Measurements from ENCODE around the gene RXFP1.
A peak's percentile ranks its signal among the peaks of the same experiment; 100 is the strongest.

The RXFP1 gene

DNA sequence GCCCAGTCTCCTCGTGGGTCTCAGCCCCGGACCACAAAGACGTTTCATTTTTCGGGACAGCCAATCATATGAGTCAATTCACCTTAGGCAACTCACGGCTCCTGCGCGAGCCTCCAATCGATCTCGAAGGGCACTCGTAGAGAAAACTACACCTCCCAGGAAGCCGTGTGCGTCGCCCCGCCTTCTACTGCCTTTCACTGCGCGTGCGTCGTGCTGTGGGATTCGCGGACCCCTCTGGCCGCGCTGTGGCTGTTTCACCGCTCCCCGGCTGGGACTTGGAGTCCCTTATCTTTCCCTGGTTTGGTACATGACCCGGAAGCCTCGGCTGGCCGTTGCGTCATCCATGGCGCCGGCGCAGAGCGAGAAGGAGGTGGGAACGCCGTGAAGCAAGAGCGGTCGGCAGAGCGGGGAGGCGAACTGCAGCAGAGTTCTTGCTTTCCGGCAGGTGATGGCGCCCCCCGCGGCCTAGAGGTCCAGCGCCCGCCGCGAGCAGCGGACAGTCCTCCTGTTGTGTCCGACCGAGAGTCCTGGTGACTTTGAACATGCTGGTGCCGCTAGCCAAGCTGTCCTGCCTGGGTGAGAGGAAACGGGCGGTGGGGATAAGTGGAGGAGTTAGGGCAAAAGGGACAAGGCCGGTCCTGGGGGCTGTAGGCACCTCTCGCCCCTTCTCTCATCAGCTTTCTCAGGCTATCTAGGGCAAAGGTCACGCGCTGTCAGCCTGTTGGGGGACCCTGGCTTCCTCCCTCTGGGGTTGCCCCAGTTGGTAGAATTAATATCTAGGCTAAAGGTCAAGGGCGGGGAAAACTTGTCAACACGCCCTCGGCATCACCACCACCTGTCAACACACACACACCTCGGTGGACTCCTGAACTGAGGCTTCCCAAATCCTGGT, 150.5 kb downstream of the RXFP1 start, which contains the start of gene ETFDH:
Gene ETFDH (plus strand): TSS at position 382 of the 892 bp plus-strand sequence. CDS start 161 bp downstream, at position 543.
- no peaks in the 10 kb centered on the region for H3K27me3 ChIP-seq (ENCODE audit: insufficient read depth, low read length)
- H3K4me1 ChIP-seq (ENCODE audit: insufficient read depth, low read length), result peaks cover 7% of the 10 kb centered on the region
- H3K4me3 ChIP-seq (ENCODE audit: low read length), result peak within 1 kb of the TSS; percentile 75
- peaks cover 9% of the 10 kb centered on the region for H3K36me3 ChIP-seq (ENCODE audit: insufficient read depth, low read length)
- H2AFZ ChIP-seq (ENCODE audit: low read depth, low read length), result peak within 1 kb of the TSS; percentile 56
- no peaks in the 10 kb centered on the region for H3K9me3 ChIP-seq (ENCODE audit: low read length)

- Histone ChIP-seq H3K4me3 (ENCODE audit: low read length) (no peak overlapping the region), H3K27me3 (ENCODE audit: insufficient read depth, low read length) (no peaks in the 10 kb centered on the region)
Observed at GRCh38 chr4:158673633-158674032, 152.0 kb downstream of the RXFP1 start.

GRCh38 chr4:158676076-158676475, 154.4 kb downstream of the RXFP1 start:
- H3K4me3 ChIP-seq (ENCODE audit: low read length), result no peak overlapping the region
- no peaks in the 10 kb centered on the region for H3K27me3 ChIP-seq (ENCODE audit: insufficient read depth, low read length)
- H3K9me3 ChIP-seq (ENCODE audit: low read length), result no peaks in the 10 kb centered on the region

More at GRCh38 chr4:158673633-158674032, 152.0 kb downstream of the RXFP1 start:
- Histone ChIP-seq H3K4me1 (ENCODE audit: insufficient read depth, low read length) (peaks cover 7% of the 10 kb centered on the region), H3K36me3 (ENCODE audit: insufficient read depth, low read length) (peaks cover 6% of the 10 kb centered on the region), H3K9me3 (ENCODE audit: low read length) (no peaks in the 10 kb centered on the region), H2AFZ (ENCODE audit: low read depth, low read length) (no peak overlapping the region)

GRCh38 chr4:158678767-158679166, 157.1 kb downstream of the RXFP1 start:
- H3K4me1 ChIP-seq (ENCODE audit: insufficient read depth, low read length), result no peaks in the 10 kb centered on the region
- H3K36me3 ChIP-seq (ENCODE audit: insufficient read depth, low read length), result no peaks in the 10 kb centered on the region
- no peaks in the 10 kb centered on the region for H3K9me3 ChIP-seq (ENCODE audit: low read length)
- H2AFZ ChIP-seq (ENCODE audit: low read depth, low read length), result no peak overlapping the region
- no peak overlapping the region for H3K4me3 ChIP-seq (ENCODE audit: low read length)
- H3K27me3 ChIP-seq (ENCODE audit: insufficient read depth, low read length), result no peaks in the 10 kb centered on the region

More at GRCh38 chr4:158676076-158676475, 154.4 kb downstream of the RXFP1 start:
- Histone ChIP-seq H3K36me3 (ENCODE audit: insufficient read depth, low read length) (no peaks in the 10 kb centered on the region), H3K4me1 (ENCODE audit: insufficient read depth, low read length) (no peaks in the 10 kb centered on the region), H2AFZ (ENCODE audit: low read depth, low read length) (no peak overlapping the region)

- no peaks in the 10 kb centered on the region for H3K4me1 ChIP-seq (ENCODE audit: insufficient read depth, low read length)
- no peak overlapping the region for H3K4me3 ChIP-seq (ENCODE audit: low read length)
- no peak overlapping the region for H2AFZ ChIP-seq (ENCODE audit: low read depth, low read length)
- H3K9me3 ChIP-seq (ENCODE audit: low read length), result no peaks in the 10 kb centered on the region
- no peaks in the 10 kb centered on the region for H3K27me3 ChIP-seq (ENCODE audit: insufficient read depth, low read length)
- no peaks in the 10 kb centered on the region for H3K36me3 ChIP-seq (ENCODE audit: insufficient read depth, low read length)
Observed at GRCh38 chr4:158681629-158682028, 159.9 kb downstream of the RXFP1 start.

GRCh38 chr4:158682066-158682465, 160.4 kb downstream of the RXFP1 start:
- H3K4me3 ChIP-seq (ENCODE audit: low read length), result no peak overlapping the region
- H3K27me3 ChIP-seq (ENCODE audit: insufficient read depth, low read length), result no peaks in the 10 kb centered on the region
- no peaks in the 10 kb centered on the region for H3K4me1 ChIP-seq (ENCODE audit: insufficient read depth, low read length)

GRCh38 chr4:158688813-158689212, 167.1 kb downstream of the RXFP1 start:
- Histone ChIP-seq H3K4me1 (ENCODE audit: insufficient read depth, low read length) (no peaks in the 10 kb centered on the region), H3K27me3 (ENCODE audit: insufficient read depth, low read length) (no peaks in the 10 kb centered on the region), H3K36me3 (ENCODE audit: insufficient read depth, low read length) (no peaks in the 10 kb centered on the region), H2AFZ (ENCODE audit: low read depth, low read length) (no peak overlapping the region), H3K4me3 (ENCODE audit: low read length) (no peak overlapping the region), H3K9me3 (ENCODE audit: low read length) (no peaks in the 10 kb centered on the region)

More at GRCh38 chr4:158682066-158682465, 160.4 kb downstream of the RXFP1 start:
- Histone ChIP-seq H3K9me3 (ENCODE audit: low read length) (no peaks in the 10 kb centered on the region), H3K36me3 (ENCODE audit: insufficient read depth, low read length) (no peaks in the 10 kb centered on the region), H2AFZ (ENCODE audit: low read depth, low read length) (no peak overlapping the region)
